Activated CD4-positive, alpha-beta T cell treated with anti-CD3 and anti-CD28 coated beads, Interleukin-2, amount 50 U/mL, for 1 hour (primary cell): ENCODE data around the gene PCDHGC3.

ENCODE experiments used
- DNase-seq: peaks from one replicate; pipeline ENCODE4 v3.0.0-alpha.2; 2020

Gene PCDHGC3

DNA sequence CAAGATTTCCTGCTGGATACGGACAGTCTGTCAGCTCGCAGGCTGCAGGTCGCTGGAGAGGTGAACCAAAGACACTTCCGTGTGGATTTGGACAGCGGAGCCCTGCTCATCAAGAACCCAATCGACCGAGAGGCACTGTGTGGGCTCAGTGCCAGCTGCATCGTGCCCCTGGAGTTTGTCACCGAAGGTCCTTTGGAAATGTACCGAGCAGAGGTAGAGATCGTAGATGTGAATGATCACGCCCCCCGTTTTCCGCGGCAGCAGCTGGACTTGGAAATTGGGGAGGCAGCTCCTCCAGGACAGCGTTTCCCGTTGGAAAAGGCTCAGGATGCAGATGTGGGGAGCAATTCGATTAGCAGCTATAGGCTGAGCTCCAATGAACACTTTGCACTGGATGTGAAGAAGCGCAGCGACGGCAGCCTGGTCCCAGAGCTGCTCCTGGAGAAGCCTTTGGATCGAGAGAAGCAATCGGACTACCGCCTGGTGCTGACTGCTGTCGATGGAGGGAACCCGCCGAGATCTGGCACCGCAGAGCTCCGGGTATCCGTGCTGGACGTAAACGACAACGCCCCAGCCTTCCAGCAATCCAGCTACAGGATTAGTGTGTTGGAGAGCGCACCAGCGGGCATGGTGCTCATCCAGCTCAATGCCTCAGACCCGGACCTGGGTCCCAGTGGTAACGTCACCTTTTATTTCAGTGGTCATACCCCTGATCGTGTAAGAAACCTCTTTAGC, 9.7 kb downstream of the PCDHGC3 start:
- DNase-seq, result no peak

DNA sequence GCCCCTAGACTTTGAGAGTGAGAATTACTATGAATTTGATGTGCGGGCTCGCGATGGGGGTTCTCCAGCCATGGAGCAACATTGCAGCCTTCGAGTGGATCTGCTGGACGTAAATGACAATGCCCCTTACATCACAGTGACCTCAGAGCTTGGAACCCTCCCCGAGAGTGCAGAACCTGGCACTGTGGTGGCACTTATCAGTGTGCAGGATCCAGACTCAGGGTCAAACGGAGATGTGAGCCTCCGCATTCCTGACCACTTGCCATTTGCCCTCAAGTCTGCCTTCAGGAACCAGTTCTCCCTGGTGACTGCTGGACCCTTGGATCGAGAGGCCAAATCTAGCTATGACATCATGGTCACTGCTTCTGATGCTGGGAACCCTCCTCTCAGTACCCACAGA, 10.3 kb downstream of the PCDHGC3 start:
- no peak for DNase-seq

DNA sequence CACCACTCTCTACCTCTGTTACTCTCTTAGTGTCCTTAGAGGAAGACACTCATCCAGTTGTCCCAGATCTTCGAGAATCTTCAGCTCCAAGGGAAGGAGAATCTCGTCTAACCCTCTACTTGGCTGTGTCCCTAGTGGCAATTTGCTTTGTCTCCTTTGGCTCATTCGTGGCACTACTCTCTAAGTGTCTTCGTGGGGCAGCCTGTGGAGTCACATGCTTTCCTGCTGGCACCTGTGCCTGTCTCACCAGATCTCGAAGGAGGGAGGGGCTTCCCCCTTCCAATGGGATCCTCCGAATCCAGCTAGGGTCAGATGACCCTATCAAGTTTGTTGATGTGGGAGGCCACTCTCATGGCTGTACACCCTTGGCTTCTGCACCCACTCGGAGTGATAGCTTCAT, 11.4 kb downstream of the PCDHGC3 start:
- no peak for DNase-seq

DNA sequence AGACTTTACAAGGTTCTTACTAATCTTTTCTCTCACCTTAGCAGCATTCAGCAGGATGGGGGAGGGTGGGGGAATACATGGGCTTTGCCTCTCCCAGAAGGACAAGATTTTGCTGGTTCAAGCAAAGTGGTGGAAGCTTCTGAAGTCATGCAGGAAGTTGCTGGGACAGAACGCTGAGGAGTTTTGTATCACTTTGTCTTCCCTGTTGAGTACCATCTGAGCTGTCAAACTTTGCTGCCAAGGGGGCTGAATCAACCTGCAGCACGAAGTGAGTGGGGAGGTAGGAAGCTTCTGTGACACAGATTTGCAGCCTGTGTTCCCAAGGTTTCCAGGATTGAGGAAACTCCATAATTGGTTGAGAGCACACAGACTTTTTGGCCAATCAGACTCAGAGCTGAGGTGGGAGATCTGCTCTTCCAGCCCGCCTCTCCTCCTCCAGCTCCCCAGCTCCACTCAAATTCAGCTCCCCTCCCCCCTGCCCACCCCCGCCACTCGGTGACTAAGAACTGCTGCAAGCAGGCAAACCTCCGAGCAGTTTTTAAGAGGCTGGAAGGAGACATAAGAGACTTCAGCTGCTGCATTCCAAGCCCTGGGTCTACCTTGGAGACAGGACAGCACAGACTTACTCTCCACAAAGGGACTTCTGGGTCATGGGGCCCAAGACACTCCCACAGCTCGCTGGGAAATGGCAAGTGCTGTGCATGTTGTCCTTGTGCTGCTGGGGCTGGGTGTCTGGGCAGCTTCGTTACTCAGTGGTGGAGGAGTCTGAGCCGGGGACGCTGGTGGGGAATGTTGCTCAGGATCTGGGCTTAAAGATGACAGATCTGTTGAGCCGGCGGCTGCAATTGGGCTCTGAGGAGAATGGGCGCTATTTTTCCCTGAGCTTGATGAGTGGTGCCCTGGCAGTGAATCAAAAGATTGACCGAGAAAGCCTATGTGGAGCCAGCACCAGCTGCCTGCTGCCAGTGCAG, 13.1 kb downstream of the PCDHGC3 start, which contains the start of gene PCDHGC5:
Gene PCDHGC5, plus strand, starts transcription at position 491 of the 971 bp plus-strand sequence. Its CDS starts 160 bp downstream, at position 651.
- DNase-seq, result no peak

DNA sequence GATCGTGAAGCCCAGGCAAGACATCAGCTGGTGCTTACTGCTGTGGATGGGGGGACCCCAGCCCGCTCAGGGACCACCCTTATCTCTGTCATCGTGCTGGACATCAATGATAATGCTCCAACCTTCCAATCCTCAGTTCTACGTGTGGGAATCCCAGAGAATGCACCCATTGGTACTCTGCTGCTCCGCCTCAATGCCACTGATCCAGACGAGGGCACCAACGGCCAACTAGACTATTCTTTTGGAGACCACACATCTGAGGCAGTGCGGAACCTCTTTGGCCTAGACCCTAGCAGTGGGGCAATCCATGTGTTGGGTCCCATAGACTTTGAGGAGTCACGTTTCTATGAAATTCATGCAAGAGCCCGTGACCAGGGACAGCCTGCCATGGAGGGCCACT, 14.1 kb downstream of the PCDHGC3 start:
- DNase-seq, result no peak

DNA sequence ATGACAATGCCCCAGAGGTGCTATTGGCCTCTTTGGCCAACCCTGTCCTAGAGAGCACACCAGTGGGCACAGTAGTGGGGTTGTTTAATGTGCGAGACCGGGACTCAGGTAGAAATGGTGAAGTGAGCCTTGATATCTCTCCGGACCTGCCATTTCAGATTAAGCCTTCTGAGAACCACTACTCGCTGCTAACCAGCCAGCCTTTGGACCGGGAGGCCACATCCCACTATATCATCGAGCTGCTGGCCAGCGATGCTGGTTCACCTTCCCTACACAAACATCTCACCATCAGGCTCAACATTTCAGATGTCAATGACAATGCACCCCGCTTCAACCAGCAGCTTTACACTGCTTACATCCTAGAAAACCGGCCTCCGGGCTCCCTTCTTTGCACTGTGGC, 14.5 kb downstream of the PCDHGC3 start:
- DNase-seq, result no peak

DNA sequence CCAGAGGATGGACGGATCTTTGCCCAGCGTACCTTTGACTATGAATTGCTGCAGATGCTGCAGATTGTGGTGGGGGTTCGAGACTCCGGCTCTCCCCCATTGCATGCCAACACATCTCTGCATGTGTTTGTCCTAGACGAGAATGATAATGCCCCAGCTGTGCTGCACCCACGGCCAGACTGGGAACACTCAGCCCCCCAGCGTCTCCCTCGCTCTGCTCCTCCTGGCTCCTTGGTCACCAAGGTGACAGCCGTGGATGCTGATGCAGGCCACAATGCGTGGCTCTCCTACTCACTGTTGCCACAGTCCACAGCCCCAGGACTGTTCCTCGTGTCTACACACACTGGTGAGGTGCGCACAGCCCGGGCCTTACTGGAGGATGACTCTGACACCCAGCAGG, 15.0 kb downstream of the PCDHGC3 start:
- no peak for DNase-seq

DNA sequence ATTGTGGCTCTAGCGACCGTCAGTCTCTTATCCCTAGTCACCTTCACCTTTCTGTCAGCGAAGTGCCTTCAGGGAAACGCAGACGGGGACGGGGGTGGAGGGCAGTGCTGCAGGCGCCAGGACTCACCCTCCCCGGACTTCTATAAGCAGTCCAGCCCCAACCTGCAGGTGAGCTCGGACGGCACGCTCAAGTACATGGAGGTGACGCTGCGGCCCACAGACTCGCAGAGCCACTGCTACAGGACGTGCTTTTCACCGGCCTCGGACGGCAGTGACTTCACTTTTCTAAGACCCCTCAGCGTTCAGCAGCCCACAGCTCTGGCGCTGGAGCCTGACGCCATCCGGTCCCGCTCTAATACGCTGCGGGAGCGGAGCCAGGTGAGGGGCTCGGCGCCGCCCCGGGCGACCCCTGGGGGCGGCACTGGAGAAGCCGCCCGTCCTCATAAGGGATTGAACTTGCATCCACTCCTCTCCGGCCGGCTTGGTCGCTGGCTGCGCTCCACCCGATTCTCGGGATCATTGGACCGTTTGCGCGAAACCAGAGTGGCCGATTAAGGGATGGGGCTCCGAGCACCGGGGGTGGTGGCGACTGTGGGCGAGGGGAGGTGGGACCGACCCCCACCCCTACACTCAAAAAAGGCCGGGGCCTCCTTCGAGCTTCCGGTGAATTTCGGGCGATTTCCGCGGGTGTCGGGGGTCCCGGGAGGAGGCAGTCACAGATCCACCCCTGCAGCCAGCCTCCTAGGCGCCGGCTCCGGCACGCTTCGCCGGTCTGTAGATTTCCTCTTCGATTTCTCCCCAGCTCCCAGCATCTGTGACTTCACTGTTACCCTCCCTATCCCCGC, 15.8 kb downstream of the PCDHGC3 start:
- DNase-seq, result no peak

DNA sequence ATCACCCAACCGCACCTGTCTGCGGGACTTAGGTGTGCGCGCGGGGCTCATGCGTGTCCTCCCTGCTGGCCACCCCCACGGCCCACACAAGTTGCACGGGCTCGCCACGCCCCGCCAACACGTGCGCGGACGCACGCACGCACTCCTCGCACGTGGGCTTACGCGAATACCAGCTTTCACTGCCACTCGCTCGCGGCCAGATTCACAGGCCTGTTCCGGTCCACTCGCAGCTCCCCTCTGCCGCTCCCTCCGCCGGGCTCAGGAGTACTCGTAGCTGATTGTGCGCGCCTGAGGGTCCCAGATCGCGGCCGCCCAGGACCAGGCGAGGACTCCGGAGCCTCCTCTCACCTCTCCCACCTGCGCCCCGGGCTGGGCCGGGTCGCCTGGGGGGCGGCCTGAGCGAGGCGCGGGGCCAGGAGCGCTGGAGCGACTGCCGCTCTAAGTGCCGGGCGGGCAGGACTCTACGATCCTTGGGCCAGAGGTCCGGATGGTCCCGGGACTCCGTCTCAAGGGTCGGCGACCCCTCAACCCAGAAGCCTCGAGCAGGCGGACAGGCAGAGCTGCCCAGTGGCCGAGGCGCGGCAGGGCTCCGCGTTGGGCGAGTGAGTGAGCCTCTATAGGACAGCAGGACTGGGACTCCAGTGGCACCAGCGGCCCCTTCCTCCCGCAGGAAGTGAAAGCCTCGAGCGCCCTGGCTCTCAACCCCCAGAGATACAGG, 16.6 kb downstream of the PCDHGC3 start:
- DNase-seq, result no peak

DNA sequence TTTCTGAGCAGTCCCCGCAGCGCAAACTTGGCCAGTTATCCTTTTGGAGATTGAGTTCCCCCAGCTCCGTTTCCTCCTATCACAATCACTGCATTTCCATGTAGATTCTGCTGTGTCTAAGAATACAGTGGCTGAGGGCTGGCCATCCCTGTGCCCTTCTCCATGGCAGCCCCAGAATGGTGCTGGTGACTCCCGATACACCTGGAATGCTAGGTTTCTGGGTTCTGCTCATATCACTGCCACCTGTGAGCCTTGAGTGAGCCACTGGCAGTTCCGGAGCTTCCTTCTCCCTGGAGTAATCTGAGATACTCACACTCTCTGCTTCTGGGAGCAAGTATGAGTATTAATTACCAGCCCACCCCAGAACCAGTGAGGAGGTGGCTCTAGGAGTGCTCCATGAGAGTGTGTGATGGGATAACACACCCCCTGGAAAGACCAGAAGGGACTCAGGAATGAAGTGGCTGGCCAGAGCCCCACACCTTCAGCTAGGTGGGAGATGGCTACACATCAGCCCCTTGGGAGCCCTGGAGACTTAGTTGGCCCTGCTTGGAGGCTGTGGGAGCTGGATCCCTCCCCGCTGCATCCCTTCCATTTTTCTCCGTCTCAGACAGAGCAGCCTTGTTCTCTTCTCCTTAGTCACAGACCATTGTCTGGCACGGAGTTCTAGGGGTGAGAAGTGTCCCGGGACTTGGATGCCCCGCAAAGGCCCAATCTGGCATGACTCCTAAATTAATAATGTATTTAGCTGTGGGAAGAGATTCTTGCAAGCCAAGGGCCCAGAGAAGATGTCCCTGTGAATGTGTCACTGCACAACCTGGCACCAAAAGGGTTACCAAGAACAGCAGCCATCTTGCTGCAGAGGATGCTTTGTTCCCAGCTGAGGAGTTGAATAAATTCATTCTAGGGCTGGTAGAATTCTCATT, 18.0 kb downstream of the PCDHGC3 start:
- no peak for DNase-seq

DNA sequence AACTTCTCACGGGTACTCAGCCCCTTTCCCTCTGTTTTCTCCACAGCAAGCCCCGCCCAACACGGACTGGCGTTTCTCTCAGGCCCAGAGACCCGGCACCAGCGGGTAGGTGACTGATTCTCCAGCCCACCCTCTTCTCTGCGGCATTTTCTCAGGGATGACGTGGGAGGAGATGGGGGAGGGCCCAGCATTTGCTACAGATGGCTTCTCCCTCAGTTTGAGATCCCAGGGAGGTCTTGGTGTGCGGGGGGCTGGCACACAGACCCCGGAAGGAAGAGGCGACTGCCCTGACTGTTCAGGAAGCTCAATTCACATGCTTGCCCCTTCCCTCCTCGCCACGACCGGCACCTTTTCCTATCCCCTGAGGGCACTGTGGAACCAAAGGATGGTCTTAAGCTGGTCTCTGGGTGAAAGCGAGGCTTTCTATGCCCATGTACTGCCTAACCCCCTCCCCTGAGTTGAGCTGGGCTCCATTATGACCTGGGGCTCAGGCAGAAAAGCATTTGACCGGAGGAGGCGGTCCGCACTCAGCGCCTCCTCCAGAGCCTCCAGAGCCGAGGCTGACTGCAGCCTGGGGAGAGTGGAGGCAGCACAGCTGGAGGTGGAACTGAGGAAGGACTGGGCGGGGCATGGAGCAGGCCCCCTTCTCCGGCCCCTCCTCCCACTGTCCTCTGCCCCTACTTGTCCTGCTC, 19.1 kb downstream of the PCDHGC3 start:
- DNase-seq, result no peak

DNA sequence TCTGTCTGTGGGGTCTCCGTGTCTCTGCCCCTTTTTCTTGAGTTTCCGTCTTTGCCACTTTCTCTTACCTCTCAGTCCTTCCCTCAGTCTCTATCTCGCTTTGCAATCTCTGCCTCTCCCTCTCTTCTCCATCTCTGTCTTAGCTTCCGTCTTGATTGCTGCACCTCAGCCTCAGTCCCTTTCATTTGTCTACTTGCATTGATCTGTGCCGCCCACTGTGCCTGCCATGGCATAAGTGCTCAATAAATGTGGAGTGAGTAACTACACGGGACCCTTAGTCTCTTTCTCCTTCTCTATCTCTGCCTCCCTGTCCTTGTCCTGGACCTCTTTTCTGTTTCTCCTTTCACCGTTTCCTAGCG, 19.7 kb downstream of the PCDHGC3 start:
- DNase-seq, result no peak

DNA sequence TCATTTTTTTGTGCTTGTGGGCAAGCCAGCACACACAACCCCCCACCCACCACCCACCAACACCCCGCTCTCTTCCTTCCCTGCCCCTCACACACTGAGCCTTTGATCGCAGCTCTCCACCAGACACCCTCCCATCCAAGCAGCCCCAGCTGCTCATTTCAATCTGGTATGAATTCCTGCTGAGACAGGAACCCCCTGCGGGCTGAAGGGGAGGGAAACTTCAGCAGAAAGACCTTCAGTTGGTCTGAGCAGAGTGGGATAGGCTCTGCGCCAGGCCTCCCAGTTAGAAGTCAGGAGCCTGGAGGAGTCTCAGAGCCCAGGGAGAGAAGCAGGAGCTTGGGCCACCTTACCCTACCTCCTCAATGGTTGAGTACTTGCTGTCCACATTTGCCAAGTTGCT, 20.3 kb downstream of the PCDHGC3 start:
- no peak for DNase-seq

DNA sequence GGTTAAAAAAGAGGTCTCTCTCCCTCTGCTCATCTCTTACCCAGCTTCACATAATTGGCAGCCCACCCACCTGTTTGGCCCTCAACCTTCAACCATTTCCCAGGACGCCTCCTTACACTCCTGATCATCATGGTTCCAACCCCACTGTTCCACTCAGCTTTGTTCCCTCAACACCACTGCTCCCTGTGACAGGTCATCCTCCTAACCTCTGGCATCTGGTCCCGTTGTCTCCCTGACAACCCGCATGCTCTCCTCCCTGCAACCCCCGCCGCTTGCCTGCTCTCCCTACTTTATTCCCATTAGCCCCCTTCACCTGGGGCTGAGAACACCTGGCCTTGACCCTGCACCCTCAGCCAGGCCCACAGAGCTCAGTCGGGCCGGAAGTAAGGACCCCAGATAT, 26.0 kb downstream of the PCDHGC3 start:
- no peak for DNase-seq

DNA sequence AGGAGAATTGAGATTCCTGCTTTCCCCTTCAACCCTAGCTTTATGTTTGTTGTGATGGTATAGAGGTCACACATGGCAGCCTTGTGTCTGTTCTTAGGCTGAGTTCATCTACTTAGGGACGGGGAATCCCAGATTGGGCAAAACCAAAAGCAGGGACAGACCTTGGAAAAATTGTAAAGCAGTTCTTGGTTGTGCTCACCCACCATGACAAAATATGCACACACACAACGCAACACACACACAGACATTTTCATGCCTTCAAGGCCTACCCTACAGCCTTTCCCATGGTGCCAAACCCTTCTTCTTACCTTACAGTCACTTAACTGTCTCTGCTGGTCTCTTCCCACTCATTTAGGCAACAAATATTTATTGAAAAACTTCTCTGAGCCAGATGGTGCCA, 27.9 kb downstream of the PCDHGC3 start:
- no peak for DNase-seq

DNA sequence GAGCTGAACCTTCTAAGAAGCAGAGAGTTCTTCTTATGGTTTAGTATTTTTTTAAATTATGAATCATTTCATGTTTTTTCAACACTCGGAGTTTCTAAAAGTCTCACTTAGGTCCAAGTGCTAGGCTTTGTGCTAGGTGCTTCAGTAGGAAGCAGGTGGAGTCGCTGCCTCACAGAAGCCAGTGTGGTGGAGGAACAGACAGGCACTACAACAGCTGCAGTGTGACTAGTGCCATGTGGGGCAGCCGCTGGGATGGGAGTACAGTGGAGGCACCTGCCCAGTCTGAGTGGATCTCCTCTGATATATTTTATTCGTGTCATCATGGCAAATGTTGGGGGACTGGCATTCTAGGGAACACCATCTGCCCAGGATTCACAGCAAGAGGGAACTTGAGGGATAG, 28.4 kb downstream of the PCDHGC3 start:
- no peak for DNase-seq

DNA sequence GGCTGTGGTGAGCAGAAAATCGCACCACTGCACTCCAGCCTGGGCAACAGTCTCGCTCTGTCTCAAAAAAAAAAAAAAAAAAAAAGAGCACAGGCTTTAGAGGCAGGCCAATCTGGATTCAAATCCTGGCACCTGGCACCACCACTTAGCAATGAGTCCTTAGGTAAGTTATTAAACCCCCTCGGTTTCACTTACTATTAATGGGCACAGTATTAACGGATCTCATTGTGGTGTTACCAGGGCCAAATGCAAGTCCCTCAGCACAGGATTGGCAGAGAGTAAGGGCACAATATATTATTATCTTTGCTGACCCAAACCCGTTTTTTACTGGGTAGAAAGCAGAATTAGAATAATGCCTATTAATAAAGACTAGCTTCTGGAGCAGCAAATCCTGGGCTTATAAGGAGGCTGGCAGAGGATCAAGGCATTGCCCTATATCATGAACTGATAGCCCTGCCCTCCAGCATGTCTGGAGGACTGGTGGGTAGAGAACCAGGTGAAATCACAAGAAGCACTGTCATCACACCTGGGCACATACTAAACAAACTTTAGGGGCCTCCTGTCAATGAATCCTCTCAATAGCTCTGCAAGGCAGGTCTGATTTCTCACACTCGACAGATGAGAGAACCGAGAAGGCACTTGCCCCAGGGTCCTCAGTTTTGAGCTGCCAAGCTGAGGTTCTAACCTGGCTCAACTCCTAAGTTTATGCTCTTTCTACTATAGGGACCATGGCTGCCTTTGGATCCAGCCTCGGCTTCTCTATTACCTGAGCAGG, 30.8 kb downstream of the PCDHGC3 start:
- no peak for DNase-seq

DNA sequence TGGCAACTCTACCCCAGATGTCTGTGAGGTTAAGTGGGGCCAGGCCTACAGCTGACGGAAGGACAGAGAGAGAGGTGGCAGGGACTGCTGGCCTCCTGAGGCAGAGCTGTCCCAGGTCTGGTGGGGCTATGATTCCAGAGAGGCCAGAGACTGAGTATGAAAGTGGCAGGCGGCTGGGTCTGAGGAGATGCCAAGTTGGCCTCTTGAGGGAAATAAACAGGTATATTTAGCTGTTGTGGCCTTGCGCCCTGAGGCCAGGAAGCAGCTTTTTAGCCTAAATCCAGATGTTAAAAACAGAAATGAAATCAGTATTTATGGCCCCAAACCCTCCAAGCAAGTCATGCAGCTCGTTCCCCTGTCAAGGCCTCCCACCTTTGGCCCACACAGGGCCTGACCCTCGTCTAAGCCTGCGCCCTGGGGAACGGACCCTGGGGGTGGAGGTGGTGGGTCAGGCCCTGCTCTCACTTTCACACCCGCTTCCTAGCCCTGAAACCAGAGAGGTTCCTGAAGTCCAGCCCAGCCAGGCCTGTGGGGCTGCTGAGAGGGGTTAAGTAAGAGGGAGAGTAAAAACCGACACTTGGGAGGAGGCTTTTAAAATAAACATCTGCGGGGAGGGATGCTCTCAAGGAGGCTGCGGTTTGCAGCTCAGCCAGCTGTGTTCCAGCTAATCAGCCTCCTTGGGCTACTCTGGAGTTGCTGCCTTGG, 31.8 kb downstream of the PCDHGC3 start:
- DNase-seq, result no peak

DNA sequence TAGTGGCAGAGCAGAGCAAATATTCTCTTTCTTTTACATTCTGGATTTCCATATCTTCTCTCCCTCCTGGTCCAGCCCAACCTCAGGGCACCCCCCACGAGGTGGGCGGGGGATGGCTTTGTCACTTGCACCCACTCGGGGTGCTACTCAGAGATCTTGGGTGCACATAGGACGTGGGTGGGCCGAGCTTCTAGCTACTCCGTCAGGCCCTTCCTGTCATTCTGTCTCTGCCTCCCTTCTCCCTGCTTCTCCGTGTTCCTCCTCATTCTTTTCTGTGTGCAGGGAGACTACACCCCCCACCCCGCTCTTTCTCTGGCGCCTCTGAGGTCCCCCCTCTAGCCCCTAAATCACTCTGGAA, 32.7 kb downstream of the PCDHGC3 start:
- no peak for DNase-seq
